Retina (tissue), 1 donor: ENCODE data around the gene TOR4A.
"Not testable (repeated sequence)": the region's sequence is repeated elsewhere in the genome, so short reads cannot be mapped to it uniquely, and the experiment has no call there.

Experiments used
- DNase-seq: peaks from one replicate; pipeline ENCODE4 v3.0.0-alpha.2; 2016

The TOR4A gene

GRCh38 chr9:137320555-137321384, 43.2 kb downstream of the TOR4A start:
- DNase-seq: peak; percentile 75

GRCh38 chr9:137321726-137322361, 44.3 kb downstream of the TOR4A start:
- peak; percentile 8 for DNase-seq

DNA sequence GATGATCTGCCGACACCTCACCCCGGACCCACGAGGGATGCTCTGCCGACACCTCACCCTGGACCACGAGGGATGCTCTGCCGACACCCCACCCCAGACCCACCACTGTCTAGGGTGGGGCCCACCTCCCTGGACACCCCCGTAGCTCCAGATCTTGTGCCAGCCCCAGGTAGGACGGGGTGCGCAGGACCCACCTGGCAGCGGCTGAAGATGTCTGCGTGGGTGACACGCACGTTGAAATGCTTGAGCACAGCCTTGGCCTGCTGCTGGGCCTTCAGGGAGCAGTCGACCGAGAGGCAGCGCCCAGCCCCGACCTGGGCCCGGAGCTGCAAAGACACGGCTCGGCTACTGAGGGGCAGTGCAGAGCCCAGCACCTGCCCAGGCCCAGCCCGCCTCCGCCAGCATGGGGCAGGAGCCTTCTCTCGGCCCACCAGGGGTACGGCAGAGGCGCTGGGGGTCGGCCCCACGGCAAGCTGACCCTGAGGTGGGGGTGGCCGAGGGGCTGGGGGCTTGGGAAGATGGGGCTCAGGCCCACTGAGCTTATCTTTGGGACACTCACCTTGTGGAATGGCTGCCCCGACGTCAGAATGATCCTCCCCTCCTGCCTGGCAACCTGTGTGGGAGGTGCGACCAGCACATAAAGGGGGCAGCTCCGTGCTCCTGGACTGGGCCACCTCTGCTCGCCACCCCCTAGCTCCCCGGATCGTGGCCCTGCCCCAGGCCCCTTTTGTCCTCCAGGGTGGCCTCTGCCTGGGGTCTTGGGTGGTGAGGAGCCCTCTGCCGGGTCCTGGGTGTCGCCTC, 46.2 kb downstream of the TOR4A start:
- DNase-seq: no peak

DNA sequence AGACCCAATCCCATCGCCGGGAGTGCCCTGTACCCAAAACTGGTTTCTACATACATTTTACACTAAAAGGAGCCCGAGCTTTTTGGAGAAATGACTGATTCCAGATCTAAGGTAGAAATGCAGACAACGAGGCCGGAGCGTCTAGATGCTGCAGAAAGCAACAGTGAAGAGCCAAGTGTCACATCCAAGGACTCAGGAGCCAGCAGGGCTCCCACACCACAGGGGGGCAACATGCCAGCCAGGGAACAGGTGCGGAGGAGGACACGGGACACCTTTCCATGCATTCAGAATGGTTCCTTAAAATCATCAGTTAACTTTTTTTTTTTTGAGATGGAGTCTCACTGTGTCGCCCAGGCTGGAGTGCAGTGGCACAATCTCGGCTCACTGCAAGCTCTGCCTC, 47.6 kb downstream of the TOR4A start:
- no peak for DNase-seq

- DNase-seq: no peak
Observed at GRCh38 chr9:137325799-137326198, 48.3 kb downstream of the TOR4A start.

- DNase-seq: no peak
Observed at GRCh38 chr9:137326445-137327065, 49.0 kb downstream of the TOR4A start.

DNA sequence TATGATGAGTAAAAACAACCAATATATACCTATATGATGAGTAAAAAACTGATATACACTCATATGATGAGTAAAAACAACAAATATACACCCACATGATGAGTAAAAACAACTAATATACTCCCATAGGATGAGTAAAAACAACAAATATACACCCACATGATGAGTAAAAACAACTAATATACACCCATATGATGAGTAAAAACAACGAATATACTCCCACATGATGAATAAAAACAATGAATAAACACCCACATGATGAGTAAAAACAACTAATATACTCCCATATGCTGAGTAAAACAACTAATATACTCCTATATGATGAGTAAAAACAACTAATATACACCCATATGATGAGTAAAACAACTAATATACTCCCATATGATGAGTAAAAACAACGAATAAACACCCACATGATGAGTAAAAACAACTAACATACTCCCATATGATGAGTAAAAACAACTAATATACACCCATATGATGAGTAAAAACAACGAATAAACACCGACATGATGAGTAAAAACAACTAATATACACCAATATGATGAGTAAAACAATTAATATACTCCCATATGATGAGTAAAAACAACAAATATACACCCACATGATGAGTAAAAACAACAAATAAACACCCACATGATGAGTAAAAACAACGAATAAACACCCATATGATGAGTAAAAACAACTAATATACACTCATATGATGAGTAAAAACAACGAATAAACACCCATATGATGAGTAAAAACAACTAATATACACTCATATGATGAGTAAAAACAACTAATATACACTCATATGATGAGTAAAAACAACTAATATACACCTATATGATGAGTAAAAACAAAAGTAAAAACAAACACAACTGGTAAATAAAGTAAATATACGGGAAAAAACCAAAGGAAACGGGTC, 50.4 kb downstream of the TOR4A start:
- not testable (repeated sequence) for DNase-seq

DNA sequence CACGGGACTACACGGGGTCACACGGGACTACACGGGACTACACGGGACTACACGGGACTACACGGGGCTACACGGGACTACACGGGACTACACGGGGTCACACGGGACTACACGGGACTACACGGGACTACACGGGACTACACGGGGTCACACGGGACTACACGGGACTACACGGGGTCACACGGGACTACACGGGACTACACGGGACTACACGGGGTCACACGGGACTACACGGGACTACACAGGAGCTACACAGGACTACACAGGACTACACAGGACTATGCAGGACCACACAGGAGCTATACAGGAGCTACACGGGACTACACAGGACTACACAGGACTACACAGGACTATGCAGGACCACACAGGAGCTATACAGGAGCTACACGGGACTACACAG, 52.1 kb downstream of the TOR4A start:
- not testable (repeated sequence) for DNase-seq

GRCh38 chr9:137330689-137331088, 53.2 kb downstream of the TOR4A start:
- DNase-seq: no peak

- DNase-seq: no peak
Observed at GRCh38 chr9:137331929-137332328, 54.4 kb downstream of the TOR4A start.
